ENCODE results near the gene BUD13.

DNA sequence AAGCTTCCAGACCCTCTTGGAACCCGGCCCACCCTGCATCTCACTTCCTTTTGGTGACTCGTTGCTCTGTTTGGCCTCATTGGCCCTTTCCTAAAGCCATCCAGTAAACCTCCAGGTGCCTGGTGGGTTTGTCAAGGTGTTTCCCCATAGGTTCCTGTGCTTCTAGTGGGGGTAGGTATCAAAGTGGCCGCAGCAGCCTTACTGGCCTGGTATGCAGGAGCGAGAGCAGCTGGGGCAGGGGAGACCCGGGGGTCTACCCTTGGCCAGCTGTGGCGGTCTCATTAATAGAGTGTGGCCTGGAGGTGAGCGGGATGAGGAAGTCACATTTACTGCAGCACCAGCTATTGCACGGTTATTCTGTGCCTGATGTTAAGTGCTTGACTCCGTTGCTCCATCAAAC lies 46.3 kb upstream of the BUD13 start:
- TF ChIP-seq, protein P1, sequence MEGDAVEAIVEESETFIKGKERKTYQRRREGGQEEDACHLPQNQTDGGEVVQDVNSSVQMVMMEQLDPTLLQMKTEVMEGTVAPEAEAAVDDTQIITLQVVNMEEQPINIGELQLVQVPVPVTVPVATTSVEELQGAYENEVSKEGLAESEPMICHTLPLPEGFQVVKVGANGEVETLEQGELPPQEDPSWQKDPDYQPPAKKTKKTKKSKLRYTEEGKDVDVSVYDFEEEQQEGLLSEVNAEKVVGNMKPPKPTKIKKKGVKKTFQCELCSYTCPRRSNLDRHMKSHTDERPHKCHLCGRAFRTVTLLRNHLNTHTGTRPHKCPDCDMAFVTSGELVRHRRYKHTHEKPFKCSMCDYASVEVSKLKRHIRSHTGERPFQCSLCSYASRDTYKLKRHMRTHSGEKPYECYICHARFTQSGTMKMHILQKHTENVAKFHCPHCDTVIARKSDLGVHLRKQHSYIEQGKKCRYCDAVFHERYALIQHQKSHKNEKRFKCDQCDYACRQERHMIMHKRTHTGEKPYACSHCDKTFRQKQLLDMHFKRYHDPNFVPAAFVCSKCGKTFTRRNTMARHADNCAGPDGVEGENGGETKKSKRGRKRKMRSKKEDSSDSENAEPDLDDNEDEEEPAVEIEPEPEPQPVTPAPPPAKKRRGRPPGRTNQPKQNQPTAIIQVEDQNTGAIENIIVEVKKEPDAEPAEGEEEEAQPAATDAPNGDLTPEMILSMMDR (tag by site-specific recombination; IDR thresholded peaks at IDR 0.05), result no peak
- TF ChIP-seq ZNF169 (tag by site-specific recombination; IDR thresholded peaks at IDR 0.05) (no peak), ZBTB48 (tag by site-specific recombination; IDR thresholded peaks at IDR 0.05) (no peak), ZNF600 (tag by site-specific recombination; IDR thresholded peaks at IDR 0.05) (no peak)
- TF ChIP-seq, protein P2, sequence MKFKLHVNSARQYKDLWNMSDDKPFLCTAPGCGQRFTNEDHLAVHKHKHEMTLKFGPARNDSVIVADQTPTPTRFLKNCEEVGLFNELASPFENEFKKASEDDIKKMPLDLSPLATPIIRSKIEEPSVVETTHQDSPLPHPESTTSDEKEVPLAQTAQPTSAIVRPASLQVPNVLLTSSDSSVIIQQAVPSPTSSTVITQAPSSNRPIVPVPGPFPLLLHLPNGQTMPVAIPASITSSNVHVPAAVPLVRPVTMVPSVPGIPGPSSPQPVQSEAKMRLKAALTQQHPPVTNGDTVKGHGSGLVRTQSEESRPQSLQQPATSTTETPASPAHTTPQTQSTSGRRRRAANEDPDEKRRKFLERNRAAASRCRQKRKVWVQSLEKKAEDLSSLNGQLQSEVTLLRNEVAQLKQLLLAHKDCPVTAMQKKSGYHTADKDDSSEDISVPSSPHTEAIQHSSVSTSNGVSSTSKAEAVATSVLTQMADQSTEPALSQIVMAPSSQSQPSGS (tag by site-specific recombination; IDR thresholded peaks at IDR 0.05; ENCODE audit: low read depth), result no peak
- TF ChIP-seq, protein P3, sequence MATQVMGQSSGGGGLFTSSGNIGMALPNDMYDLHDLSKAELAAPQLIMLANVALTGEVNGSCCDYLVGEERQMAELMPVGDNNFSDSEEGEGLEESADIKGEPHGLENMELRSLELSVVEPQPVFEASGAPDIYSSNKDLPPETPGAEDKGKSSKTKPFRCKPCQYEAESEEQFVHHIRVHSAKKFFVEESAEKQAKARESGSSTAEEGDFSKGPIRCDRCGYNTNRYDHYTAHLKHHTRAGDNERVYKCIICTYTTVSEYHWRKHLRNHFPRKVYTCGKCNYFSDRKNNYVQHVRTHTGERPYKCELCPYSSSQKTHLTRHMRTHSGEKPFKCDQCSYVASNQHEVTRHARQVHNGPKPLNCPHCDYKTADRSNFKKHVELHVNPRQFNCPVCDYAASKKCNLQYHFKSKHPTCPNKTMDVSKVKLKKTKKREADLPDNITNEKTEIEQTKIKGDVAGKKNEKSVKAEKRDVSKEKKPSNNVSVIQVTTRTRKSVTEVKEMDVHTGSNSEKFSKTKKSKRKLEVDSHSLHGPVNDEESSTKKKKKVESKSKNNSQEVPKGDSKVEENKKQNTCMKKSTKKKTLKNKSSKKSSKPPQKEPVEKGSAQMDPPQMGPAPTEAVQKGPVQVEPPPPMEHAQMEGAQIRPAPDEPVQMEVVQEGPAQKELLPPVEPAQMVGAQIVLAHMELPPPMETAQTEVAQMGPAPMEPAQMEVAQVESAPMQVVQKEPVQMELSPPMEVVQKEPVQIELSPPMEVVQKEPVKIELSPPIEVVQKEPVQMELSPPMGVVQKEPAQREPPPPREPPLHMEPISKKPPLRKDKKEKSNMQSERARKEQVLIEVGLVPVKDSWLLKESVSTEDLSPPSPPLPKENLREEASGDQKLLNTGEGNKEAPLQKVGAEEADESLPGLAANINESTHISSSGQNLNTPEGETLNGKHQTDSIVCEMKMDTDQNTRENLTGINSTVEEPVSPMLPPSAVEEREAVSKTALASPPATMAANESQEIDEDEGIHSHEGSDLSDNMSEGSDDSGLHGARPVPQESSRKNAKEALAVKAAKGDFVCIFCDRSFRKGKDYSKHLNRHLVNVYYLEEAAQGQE (tag by site-specific recombination; IDR thresholded peaks at IDR 0.05), result no peak
- TF ChIP-seq, protein P4, sequence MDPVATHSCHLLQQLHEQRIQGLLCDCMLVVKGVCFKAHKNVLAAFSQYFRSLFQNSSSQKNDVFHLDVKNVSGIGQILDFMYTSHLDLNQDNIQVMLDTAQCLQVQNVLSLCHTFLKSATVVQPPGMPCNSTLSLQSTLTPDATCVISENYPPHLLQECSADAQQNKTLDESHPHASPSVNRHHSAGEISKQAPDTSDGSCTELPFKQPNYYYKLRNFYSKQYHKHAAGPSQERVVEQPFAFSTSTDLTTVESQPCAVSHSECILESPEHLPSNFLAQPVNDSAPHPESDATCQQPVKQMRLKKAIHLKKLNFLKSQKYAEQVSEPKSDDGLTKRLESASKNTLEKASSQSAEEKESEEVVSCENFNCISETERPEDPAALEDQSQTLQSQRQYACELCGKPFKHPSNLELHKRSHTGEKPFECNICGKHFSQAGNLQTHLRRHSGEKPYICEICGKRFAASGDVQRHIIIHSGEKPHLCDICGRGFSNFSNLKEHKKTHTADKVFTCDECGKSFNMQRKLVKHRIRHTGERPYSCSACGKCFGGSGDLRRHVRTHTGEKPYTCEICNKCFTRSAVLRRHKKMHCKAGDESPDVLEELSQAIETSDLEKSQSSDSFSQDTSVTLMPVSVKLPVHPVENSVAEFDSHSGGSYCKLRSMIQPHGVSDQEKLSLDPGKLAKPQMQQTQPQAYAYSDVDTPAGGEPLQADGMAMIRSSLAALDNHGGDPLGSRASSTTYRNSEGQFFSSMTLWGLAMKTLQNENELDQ (tag by site-specific recombination; IDR thresholded peaks at IDR 0.05; ENCODE audit: low read depth), result no peak
